Measurements from ENCODE around the gene PDXP.

GRCh38 chr22:37709445-37709765, 50.9 kb downstream of the PDXP start:
- TF ChIP-seq CTCF (IDR thresholded peaks at IDR 0.05; ENCODE audit: insufficient read depth, low read depth, low read length) (no peak), EZH2 (IDR thresholded peaks at IDR 0.05; ENCODE audit: insufficient read depth, low read length) (no peak)
